HG02981 (cell line): ENCODE data around the gene POLR2C.
"Not testable (repeated sequence)": the region's sequence is repeated elsewhere in the genome, so short reads cannot be mapped to it uniquely, and the experiment has no call there.

Experiments used
- ATAC-seq: cut with Tn5 transposase; IDR thresholded peaks from one replicate; pipeline ENCODE4 v1.9.1; 2021; ENCODE audit warnings: mild to moderate bottlenecking, moderate library complexity; ENCODE audit not compliant: unreplicated experiment

POLR2C gene

DNA sequence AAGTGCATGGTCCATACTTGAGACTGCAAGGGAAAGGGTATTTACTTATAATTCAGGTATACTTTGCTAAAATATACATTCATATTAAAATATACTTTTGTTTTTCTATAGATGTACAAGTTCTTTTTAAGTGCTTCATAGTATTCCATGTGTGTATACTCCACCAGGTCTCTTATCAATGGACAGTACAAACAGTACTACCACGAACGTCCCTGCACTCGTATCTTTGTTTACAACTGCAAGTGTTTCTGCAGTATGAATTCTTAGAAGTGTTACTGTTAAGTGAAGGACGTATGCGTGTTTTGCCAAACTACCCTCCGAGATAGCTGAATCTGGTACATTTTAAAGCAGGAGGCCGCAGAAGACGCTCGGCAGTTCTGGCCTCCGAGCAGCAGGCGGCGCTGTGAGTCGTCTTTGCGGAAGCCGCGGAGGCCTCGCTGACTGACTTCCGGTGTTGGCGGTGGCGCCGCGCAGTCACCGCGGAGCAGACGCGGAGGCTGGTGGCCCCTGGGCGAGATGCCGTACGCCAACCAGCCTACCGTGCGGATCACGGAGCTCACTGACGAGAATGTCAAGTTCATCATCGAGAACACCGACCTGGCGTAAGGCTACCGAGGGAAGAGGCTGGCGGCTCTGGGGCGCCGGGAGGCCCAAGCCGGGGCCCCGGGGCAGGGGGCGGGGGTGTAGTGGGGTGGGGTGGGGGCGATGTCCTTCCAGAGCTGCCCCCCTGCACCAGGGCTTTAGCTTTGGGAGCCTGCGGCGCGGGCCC is at the start of gene POLR2C:
Gene POLR2C (plus strand): TSS at position 471 of the 769 bp plus-strand sequence. CDS start 46 bp downstream, at position 517.
- ATAC-seq: peak; percentile 92

DNA sequence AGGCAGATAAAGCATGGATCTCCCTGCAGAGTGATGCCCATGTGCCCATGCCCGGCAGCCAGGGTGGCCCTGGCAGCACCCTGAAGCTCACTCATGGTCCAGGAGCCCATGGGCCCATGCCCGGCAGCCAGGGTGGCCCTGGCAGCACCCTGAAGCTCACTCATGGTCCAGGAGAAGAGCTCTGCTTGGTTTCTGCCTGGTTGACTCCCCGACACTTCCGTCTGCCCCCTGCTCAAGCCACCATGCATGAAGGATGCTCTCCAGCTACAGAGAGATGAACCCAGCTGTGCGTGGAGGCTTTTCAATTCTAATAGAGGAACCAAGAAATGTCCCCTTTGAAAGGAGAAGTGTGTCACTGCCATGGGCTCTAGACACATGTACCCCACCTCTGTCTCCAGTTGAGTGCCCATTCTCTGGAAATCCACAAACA is 49.2 kb upstream of the POLR2C start:
- peak; percentile 67 for ATAC-seq

- ATAC-seq: peak; percentile 7
Measured at GRCh38 chr16:57413733-57414132, 48.7 kb upstream of the POLR2C start.

GRCh38 chr16:57416084-57416483 is 46.4 kb upstream of the POLR2C start:
- ATAC-seq: no peak

DNA sequence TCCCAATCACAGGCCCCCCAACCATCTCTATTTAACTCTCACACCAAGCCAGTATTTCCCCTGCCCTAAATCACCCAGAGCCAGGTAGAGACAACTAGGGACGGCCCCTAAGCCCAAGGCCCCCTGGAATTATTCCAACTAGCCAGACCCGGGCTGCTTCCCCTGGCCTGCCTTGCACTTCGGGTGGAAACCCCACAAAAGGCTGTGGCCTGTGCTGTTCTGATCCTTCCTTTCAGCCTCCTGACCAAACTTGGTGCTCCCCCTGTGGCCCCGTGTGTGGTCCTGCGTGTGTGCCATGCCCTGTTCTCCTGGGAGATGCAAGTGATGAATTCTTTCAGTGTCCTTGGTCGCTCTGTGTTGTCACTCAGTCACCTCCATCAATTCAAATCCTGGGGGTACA is 43.0 kb upstream of the POLR2C start:
- no peak for ATAC-seq

- ATAC-seq: no peak
Measured at GRCh38 chr16:57422026-57422944, 40.2 kb upstream of the POLR2C start.

- ATAC-seq: no peak
Measured at GRCh38 chr16:57423152-57423551, 39.3 kb upstream of the POLR2C start.

- ATAC-seq: no peak
Measured at GRCh38 chr16:57424583-57424982, 37.9 kb upstream of the POLR2C start.

- no peak for ATAC-seq
Measured at GRCh38 chr16:57426356-57426755, 36.1 kb upstream of the POLR2C start.

GRCh38 chr16:57427307-57427706 is 35.2 kb upstream of the POLR2C start:
- no peak for ATAC-seq

DNA sequence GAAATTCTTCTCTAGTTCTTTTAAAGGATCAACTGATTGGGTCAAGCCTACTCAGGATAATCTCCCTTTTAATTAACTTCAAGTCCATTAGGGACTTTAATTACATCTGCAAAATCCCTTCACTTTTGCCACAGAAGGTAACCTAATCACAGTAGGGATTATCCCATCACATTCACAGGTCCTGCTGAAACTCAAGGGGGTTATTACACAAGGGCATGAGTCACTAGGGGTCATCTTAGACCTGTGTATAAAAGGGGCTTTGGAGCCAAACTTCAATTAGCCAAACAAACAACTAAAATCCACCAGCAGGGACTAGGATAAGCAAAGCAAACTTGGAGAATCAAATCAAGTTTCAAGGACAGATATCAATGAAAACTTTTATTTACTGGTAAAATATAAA is 34.7 kb upstream of the POLR2C start:
- ATAC-seq: no peak

GRCh38 chr16:57430955-57431354 is 31.5 kb upstream of the POLR2C start:
- no peak for ATAC-seq

DNA sequence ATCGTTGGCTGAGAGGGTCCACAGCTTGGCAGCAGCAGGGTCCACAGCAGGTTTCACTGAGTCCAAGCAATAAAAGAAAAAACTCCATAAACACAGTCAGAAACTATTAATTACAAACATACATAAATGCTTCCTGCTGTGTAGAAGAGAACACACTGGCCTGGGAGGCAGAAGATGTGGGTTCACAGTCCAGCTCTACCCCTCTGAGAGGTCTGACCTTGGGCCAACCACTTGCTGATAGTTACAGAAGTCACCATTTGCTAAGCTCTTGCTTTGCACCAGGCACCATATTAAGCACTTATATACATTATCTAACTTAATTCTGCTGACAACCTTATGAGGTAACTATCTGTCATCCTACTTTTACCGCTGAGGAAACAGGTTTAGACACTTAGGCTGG is 30.0 kb upstream of the POLR2C start:
- no peak for ATAC-seq

DNA sequence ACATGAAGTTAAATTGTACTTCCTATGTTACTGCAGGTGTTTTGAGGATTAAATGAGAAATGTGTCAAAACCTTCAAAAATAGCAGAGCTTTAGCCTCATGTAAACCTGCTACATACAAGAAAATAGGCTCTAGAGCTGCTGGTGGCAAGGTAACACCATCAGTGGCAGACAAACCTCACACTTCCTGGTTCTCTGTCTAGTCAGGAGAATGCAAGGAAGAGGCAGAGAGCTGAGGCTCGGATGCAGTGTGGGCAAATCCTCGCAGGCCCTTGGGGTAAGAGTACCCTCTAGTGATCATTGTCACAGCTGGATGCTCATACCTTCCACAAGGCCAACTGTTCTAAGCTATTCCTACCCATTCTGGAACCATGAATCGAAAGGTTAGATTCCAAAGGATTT is 29.5 kb upstream of the POLR2C start:
- ATAC-seq: no peak

GRCh38 chr16:57434003-57434402 is 28.5 kb upstream of the POLR2C start:
- no peak for ATAC-seq

- ATAC-seq: no peak
Measured at GRCh38 chr16:57435838-57436237, 26.6 kb upstream of the POLR2C start.

DNA sequence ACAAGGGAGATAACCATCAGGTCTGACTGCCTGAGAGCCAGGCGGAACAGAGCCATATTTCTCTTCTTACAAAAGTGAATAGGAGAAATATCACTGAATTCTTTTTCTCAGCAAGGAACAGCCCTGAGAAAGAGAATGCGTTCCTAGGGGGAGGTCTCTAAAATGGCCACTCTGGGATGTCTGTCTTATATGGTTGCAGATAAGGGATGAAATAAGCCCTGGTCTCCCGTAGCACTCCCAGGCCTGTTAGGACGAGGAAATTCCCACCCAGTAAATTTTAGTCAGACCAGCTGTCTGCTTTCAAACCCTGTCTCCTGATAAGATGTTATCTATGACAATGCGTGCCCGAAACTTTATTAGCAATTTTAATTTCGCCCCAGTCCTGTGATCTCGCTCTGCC is 22.5 kb upstream of the POLR2C start:
- not testable (repeated sequence) for ATAC-seq

GRCh38 chr16:57440551-57440950 is 21.9 kb upstream of the POLR2C start:
- ATAC-seq: not testable (repeated sequence)

GRCh38 chr16:57444711-57445110 is 17.8 kb upstream of the POLR2C start:
- no peak for ATAC-seq

DNA sequence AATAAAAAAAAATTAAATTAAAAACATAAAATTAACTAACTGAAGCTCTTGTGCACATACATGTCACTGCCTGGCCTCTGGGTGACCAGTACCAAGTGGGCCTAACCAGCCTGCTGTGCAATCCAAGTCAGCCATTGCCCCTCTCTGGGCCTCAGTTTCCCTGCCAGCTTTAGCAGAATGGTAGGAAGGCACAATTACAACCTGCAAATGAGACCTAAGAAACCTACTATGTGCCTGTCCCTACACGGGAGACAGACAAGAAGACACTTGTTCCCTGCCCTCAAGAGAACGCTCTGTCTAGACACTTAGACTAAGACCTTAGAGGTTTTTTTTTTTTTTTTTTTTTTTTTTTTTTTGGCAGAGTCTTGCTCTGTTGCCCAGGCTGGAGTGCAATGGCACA is 17.0 kb upstream of the POLR2C start:
- no peak for ATAC-seq

GRCh38 chr16:57446531-57447185 is 15.8 kb upstream of the POLR2C start:
- peak; percentile 20 for ATAC-seq
